HG03025 (cell line): ENCODE results near the gene NR1H3.
"Not testable (repeated sequence)": the region's sequence is repeated elsewhere in the genome, so short reads cannot be mapped to it uniquely, and the experiment has no call there.

Experiments used
- ATAC-seq: cut with Tn5 transposase; IDR thresholded peaks from one replicate; pipeline ENCODE4 v1.9.1; 2021; ENCODE audit warnings: mild to moderate bottlenecking, moderate library complexity; ENCODE audit not compliant: unreplicated experiment, low FRiP score

The NR1H3 gene

GRCh38 chr11:47299078-47299477, 41.3 kb downstream of the NR1H3 start:
- no peak for ATAC-seq

- no peak for ATAC-seq
These were observed 45.1 kb downstream of the NR1H3 start for GRCh38 chr11:47302853-47303252.

GRCh38 chr11:47305734-47306483, 48.1 kb downstream of the NR1H3 start:
- no peak for ATAC-seq

- no peak for ATAC-seq
These were observed 48.7 kb downstream of the NR1H3 start for GRCh38 chr11:47306484-47306844.

GRCh38 chr11:47308050-47308823, 50.4 kb downstream of the NR1H3 start:
- ATAC-seq = no peak

GRCh38 chr11:47314992-47315391, 57.2 kb downstream of the NR1H3 start:
- no peak for ATAC-seq

GRCh38 chr11:47316501-47316900, 58.7 kb downstream of the NR1H3 start:
- not testable (repeated sequence) for ATAC-seq

GRCh38 chr11:47317064-47317828, 59.5 kb downstream of the NR1H3 start:
- no peak for ATAC-seq

GRCh38 chr11:47318166-47318565, 60.4 kb downstream of the NR1H3 start:
- ATAC-seq = no peak
